DMS53 treated with DMSO at 0.1 percent for 48 hours (cell line): ENCODE measurements around the gene SRGAP1.
A peak's percentile ranks its signal among the peaks of the same experiment; 100 is the strongest.
"Not testable (repeated sequence)": the region's sequence is repeated elsewhere in the genome, so short reads cannot be mapped to it uniquely, and the experiment has no call there.

Source experiments
- DNase-seq: peaks from one replicate; lab custom pipeline; 2025; ENCODE audit not compliant: unreplicated experiment; lab: John Stamatoyannopoulos, UW

Gene SRGAP1

GRCh38 chr12:63997198-63997597 lies 152.7 kb downstream of the SRGAP1 start:
- no peak for DNase-seq

GRCh38 chr12:63998584-63998983 lies 154.1 kb downstream of the SRGAP1 start:
- no peak for DNase-seq

GRCh38 chr12:63999853-64000252 lies 155.4 kb downstream of the SRGAP1 start:
- no peak for DNase-seq

- no peak for DNase-seq
These were observed 156.9 kb downstream of the SRGAP1 start for GRCh38 chr12:64001439-64001838.

GRCh38 chr12:64004641-64005040 lies 160.1 kb downstream of the SRGAP1 start:
- DNase-seq, result no peak

- no peak for DNase-seq
These were observed 161.8 kb downstream of the SRGAP1 start for GRCh38 chr12:64006211-64006825.

- DNase-seq, result no peak
These were observed 163.4 kb downstream of the SRGAP1 start for GRCh38 chr12:64007853-64008252.

- DNase-seq, result no peak
These were observed 164.1 kb downstream of the SRGAP1 start for GRCh38 chr12:64008596-64008995.

GRCh38 chr12:64009321-64010068 lies 165.0 kb downstream of the SRGAP1 start:
- no peak for DNase-seq

- DNase-seq, result peak; percentile 61
These were observed 165.7 kb downstream of the SRGAP1 start for GRCh38 chr12:64010069-64010686.

GRCh38 chr12:64016521-64016920 lies 172.0 kb downstream of the SRGAP1 start:
- no peak for DNase-seq

GRCh38 chr12:64018116-64018515 lies 173.6 kb downstream of the SRGAP1 start:
- DNase-seq, result not testable (repeated sequence)

GRCh38 chr12:64018524-64018923 lies 174.0 kb downstream of the SRGAP1 start:
- DNase-seq, result no peak

GRCh38 chr12:64019101-64019500 lies 174.6 kb downstream of the SRGAP1 start:
- no peak for DNase-seq

- no peak for DNase-seq
These were observed 175.2 kb downstream of the SRGAP1 start for GRCh38 chr12:64019654-64020053.

- no peak for DNase-seq
These were observed 180.9 kb downstream of the SRGAP1 start for GRCh38 chr12:64025174-64025958.

- DNase-seq, result no peak
These were observed 182.8 kb downstream of the SRGAP1 start for GRCh38 chr12:64027311-64027710.

GRCh38 chr12:64028541-64028940 lies 184.0 kb downstream of the SRGAP1 start:
- DNase-seq, result no peak

GRCh38 chr12:64029013-64029857 lies 184.7 kb downstream of the SRGAP1 start:
- DNase-seq, result no peak

GRCh38 chr12:64030155-64030554 lies 185.7 kb downstream of the SRGAP1 start:
- no peak for DNase-seq

- not testable (repeated sequence) for DNase-seq
These were observed 189.6 kb downstream of the SRGAP1 start for GRCh38 chr12:64034056-64034455.
